ENCODE data around the gene SLC22A12.

SLC22A12 gene

DNA sequence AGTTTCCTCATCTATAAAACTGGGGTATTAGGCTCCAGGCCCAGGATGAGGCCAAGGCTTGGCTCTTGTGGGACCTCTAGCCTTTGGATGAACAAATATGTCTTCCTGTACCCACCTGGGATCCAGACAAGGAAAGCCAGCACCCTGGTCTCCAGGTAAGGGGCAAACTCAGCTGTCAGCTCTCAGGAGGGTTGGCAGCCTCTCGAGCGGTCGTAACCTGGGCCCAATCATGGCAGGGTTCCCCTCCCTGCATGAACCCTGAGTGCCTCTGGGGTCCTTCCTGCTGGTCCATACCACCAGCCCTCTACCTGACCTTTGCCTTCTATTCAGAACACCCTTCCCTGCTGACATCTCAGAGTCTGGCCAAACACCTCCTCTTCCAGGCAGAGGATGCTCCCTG, 19.6 kb downstream of the SLC22A12 start:
- ChIA-PET POLR2A (no interaction called here), CTCF (interaction anchor here (1.1 to 1.6 kb wide), 4 partner anchors 39 to 153 kb away, joined by 3 to 7 read pairs (median 3); no protein-coding TSS in a partner anchor)
- Histone ChIP-seq H3K36me3 (ENCODE audit: control insufficient read depth in 4 of 4, insufficient read depth in 4 of 4, low read length in 3 of 4) (no peaks in the 10 kb centered on the region), H3K4me1 (ENCODE audit: control extremely low read depth in 1 of 4, control insufficient read depth in 4 of 4, insufficient read depth in 4 of 4, low read length in 3 of 4) (peaks cover 0 to 72% (median 39%) of the 10 kb centered on the region in 4 experiments), H3K27ac (ENCODE audit: insufficient read depth in 1 of 2, low read depth in 1 of 2, low read length in 2 of 2, poor library complexity in 1 of 2, severe bottlenecking in 2 of 2) (no peak overlapping the region), H3K27me3 (replicated peaks in 2 of 5; ENCODE audit: control insufficient read depth in 4 of 5, insufficient read depth in 5 of 5, low read length in 4 of 5) (no peaks in the 10 kb centered on the region), H3K9me3 (ENCODE audit: control extremely low read depth in 1 of 5, control insufficient read depth in 4 of 5, insufficient read depth in 2 of 5, low read depth in 1 of 5, low read length in 4 of 5) (no peaks in the 10 kb centered on the region), H3K4me3 (ENCODE audit: control insufficient read depth in 1 of 7, extremely low read depth in 1 of 7, insufficient read depth in 4 of 7, low read depth in 2 of 7, low read length in 6 of 7) (no peak overlapping the region)
- DNase-seq, result no peak
- WGBS (ENCODE audit: insufficient coverage), result 100% methylated on average over 3 of the region's 3 CpGs

DNA sequence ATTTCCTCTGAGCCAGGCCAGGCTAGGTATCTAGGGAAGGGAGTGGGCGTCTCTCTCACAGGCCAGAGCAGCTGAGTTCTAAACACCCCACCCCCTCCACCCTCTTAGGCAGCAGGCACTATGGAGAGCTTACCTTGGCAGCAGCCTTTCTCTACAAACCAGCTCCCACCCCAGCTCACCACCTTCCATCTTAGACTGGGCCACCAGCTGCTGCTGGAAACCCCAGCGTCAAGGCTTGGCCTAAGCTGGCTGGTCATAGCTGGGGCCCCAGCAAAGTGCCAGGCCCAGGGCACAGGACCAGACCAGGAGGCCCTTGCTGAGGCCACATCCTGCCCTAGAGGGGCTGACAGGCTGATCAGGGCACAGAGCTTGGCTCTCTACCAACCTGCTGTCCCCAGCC, 20.2 kb downstream of the SLC22A12 start:
- WGBS (ENCODE audit: insufficient coverage), result 86% methylated on average over 1 of the region's 2 CpGs

GRCh38 chr11:64611869-64612646, 21.0 kb downstream of the SLC22A12 start:
- Histone ChIP-seq H3K27ac (ENCODE audit: insufficient read depth in 1 of 2, low read depth in 1 of 2, low read length in 2 of 2, poor library complexity in 1 of 2, severe bottlenecking in 2 of 2) (no peak overlapping the region), H3K9me3 (ENCODE audit: control extremely low read depth in 1 of 5, control insufficient read depth in 4 of 5, insufficient read depth in 2 of 5, low read depth in 1 of 5, low read length in 4 of 5) (no peaks in the 10 kb centered on the region), H3K36me3 (ENCODE audit: control insufficient read depth in 4 of 4, insufficient read depth in 4 of 4, low read length in 3 of 4) (no peaks in the 10 kb centered on the region), H3K4me3 (ENCODE audit: control insufficient read depth in 1 of 7, extremely low read depth in 1 of 7, insufficient read depth in 4 of 7, low read depth in 2 of 7, low read length in 6 of 7) (peak overlapping the region in 2 of 7 experiments; percentile 16 to 33), H3K27me3 (replicated peaks in 2 of 5; ENCODE audit: control insufficient read depth in 4 of 5, insufficient read depth in 5 of 5, low read length in 4 of 5) (no peaks in the 10 kb centered on the region), H3K4me1 (ENCODE audit: control extremely low read depth in 1 of 4, control insufficient read depth in 4 of 4, insufficient read depth in 4 of 4, low read length in 3 of 4) (peaks cover 0 to 72% (median 39%) of the 10 kb centered on the region in 4 experiments)
- WGBS (ENCODE audit: insufficient coverage), result 93% methylated on average over 2 of the region's 11 CpGs
- POLR2A ChIA-PET, result no interaction called here
- CTCF ChIA-PET, result interaction anchor here (1.0 to 1.4 kb wide), 2 partner anchors 32 to 38 kb away, joined by 3 read pairs; no protein-coding TSS in a partner anchor
- DNase-seq, result peak; percentile 15 to 61 (median 51)

More for the DNA sequence above, 20.2 kb downstream of the SLC22A12 start:
- ChIA-PET POLR2A (no interaction called here), CTCF (interaction anchor here (1.0 to 1.4 kb wide), 3 partner anchors 33 to 153 kb away, joined by 3 read pairs; no protein-coding TSS in a partner anchor)
- Histone ChIP-seq H3K4me3 (ENCODE audit: control insufficient read depth in 1 of 7, extremely low read depth in 1 of 7, insufficient read depth in 4 of 7, low read depth in 2 of 7, low read length in 6 of 7) (peak overlapping the region in 1 of 7 experiments; percentile 16), H3K36me3 (ENCODE audit: control insufficient read depth in 4 of 4, insufficient read depth in 4 of 4, low read length in 3 of 4) (no peaks in the 10 kb centered on the region), H3K27ac (ENCODE audit: insufficient read depth in 1 of 2, low read depth in 1 of 2, low read length in 2 of 2, poor library complexity in 1 of 2, severe bottlenecking in 2 of 2) (no peak overlapping the region), H3K27me3 (replicated peaks in 2 of 5; ENCODE audit: control insufficient read depth in 4 of 5, insufficient read depth in 5 of 5, low read length in 4 of 5) (no peaks in the 10 kb centered on the region), H3K9me3 (ENCODE audit: control extremely low read depth in 1 of 5, control insufficient read depth in 4 of 5, insufficient read depth in 2 of 5, low read depth in 1 of 5, low read length in 4 of 5) (no peaks in the 10 kb centered on the region), H3K4me1 (ENCODE audit: control extremely low read depth in 1 of 4, control insufficient read depth in 4 of 4, insufficient read depth in 4 of 4, low read length in 3 of 4) (peaks cover 0 to 72% (median 39%) of the 10 kb centered on the region in 4 experiments)
- DNase-seq, result no peak

DNA sequence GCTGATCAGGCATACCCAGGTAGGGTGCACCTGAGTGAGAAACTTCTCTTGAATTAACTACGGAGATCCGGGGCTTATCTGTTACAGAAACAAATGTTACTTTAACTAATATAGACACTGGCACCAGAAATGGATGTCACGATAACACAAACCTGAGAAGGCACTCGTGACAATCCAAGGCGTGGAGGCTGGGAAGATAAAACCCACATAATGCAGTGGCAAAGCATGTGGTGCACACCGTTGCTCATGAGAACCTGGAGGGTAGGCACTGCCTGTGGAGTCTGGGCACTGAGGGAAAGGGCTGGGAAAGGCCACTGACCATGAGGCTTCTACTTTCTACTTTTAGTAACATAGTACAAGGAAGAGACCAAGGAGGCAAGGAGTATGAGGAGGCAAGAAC, 22.6 kb downstream of the SLC22A12 start:
- POLR2A ChIA-PET, result no interaction called here
- WGBS (ENCODE audit: insufficient coverage), result 92% methylated on average over 6 of the region's 6 CpGs

DNA sequence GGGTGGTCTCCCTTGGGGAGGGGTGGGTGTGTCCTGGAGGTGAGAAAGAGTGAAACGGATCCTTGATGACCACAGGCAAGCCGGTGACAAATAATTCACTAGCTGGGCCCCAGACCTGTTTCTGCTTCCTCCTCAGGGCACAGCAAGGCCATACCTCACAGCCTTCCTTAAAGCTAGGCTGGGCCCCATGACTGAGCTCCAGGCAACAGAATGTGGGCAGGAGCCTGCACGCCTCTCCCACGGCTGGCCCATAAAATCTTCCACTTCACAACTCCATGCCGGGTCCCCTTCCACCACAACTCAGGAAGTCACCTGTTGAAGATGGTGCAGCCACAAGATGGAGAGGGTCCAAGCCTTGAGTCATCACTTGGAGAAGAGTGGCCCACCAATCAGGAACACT, 23.9 kb downstream of the SLC22A12 start:
- POLR2A ChIA-PET, result no interaction called here
- peak in 2 of 3 donors; percentile 46 to 54 for DNase-seq

More for the DNA sequence above, 22.6 kb downstream of the SLC22A12 start:
- CTCF ChIA-PET, result no interaction called here
- peaks cover 0 to 73% (median 39%) of the 10 kb centered on the region in 4 experiments for H3K4me1 ChIP-seq (ENCODE audit: control extremely low read depth in 1 of 4, control insufficient read depth in 4 of 4, insufficient read depth in 4 of 4, low read length in 3 of 4)
- H3K27ac ChIP-seq (ENCODE audit: insufficient read depth in 1 of 2, low read depth in 1 of 2, low read length in 2 of 2, poor library complexity in 1 of 2, severe bottlenecking in 2 of 2), result no peak overlapping the region
- H3K9me3 ChIP-seq (ENCODE audit: control extremely low read depth in 1 of 5, control insufficient read depth in 4 of 5, insufficient read depth in 2 of 5, low read depth in 1 of 5, low read length in 4 of 5), result no peaks in the 10 kb centered on the region
- no peak for DNase-seq
- H3K4me3 ChIP-seq (ENCODE audit: control insufficient read depth in 1 of 7, extremely low read depth in 1 of 7, insufficient read depth in 4 of 7, low read depth in 2 of 7, low read length in 6 of 7), result no peak overlapping the region
- H3K36me3 ChIP-seq (ENCODE audit: control insufficient read depth in 4 of 4, insufficient read depth in 4 of 4, low read length in 3 of 4), result no peaks in the 10 kb centered on the region
- no peaks in the 10 kb centered on the region for H3K27me3 ChIP-seq (replicated peaks in 2 of 5; ENCODE audit: control insufficient read depth in 4 of 5, insufficient read depth in 5 of 5, low read length in 4 of 5)

GRCh38 chr11:64616817-64617216, 25.8 kb downstream of the SLC22A12 start:
- 84% methylated on average over 2 of the region's 3 CpGs for WGBS (ENCODE audit: insufficient coverage)
- no peaks in the 10 kb centered on the region for H3K9me3 ChIP-seq (ENCODE audit: control extremely low read depth in 1 of 5, control insufficient read depth in 4 of 5, insufficient read depth in 2 of 5, low read depth in 1 of 5, low read length in 4 of 5)

More for the DNA sequence above, 23.9 kb downstream of the SLC22A12 start:
- Histone ChIP-seq H3K27me3 (replicated peaks in 2 of 5; ENCODE audit: control insufficient read depth in 4 of 5, insufficient read depth in 5 of 5, low read length in 4 of 5) (no peaks in the 10 kb centered on the region), H3K4me3 (ENCODE audit: control insufficient read depth in 1 of 7, extremely low read depth in 1 of 7, insufficient read depth in 4 of 7, low read depth in 2 of 7, low read length in 6 of 7) (no peak overlapping the region), H3K9me3 (ENCODE audit: control extremely low read depth in 1 of 5, control insufficient read depth in 4 of 5, insufficient read depth in 2 of 5, low read depth in 1 of 5, low read length in 4 of 5) (no peaks in the 10 kb centered on the region), H3K27ac (ENCODE audit: insufficient read depth in 1 of 2, low read depth in 1 of 2, low read length in 2 of 2, poor library complexity in 1 of 2, severe bottlenecking in 2 of 2) (no peak overlapping the region), H3K36me3 (ENCODE audit: control insufficient read depth in 4 of 4, insufficient read depth in 4 of 4, low read length in 3 of 4) (no peaks in the 10 kb centered on the region), H3K4me1 (ENCODE audit: control extremely low read depth in 1 of 4, control insufficient read depth in 4 of 4, insufficient read depth in 4 of 4, low read length in 3 of 4) (peaks cover 0 to 73% (median 41%) of the 10 kb centered on the region in 4 experiments)
- CTCF ChIA-PET, result interaction anchor here (1.0 kb wide), 1 partner anchor 114 kb away, joined by 3 read pairs; no protein-coding TSS in a partner anchor
- WGBS (ENCODE audit: insufficient coverage), result 20% methylated on average over 3 of the region's 5 CpGs

DNA sequence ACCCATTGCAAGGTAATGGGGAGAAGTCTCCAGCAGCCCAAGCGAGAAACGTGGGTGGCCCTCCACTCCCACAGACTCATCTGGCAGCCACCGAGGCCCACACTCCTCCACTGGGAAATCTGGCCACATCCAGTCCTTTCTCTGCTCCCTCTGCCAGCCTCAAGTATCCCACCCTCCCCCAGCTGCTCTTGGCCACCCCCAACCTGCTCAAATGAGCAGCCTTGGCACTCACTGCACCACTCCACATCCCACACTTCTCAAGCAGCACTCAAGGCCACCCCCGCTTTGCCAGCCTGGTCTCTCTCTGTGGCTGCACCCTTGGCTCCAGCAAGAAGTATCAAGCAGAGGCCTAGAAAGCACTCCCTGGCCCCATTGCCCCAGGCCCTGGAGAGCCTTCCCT, 28.2 kb downstream of the SLC22A12 start:
- no peaks in the 10 kb centered on the region for H3K27me3 ChIP-seq (replicated peaks in 2 of 5; ENCODE audit: control insufficient read depth in 4 of 5, insufficient read depth in 5 of 5, low read length in 4 of 5)
- peaks cover under 1 to 73% (median 50%) of the 10 kb centered on the region in 4 experiments for H3K4me1 ChIP-seq (ENCODE audit: control extremely low read depth in 1 of 4, control insufficient read depth in 4 of 4, insufficient read depth in 4 of 4, low read length in 3 of 4)
- CTCF ChIA-PET, result no interaction called here
- H3K36me3 ChIP-seq (ENCODE audit: control insufficient read depth in 4 of 4, insufficient read depth in 4 of 4, low read length in 3 of 4), result no peaks in the 10 kb centered on the region
- WGBS (ENCODE audit: insufficient coverage), result 100% methylated on average over 4 of the region's 4 CpGs
- H3K4me3 ChIP-seq (ENCODE audit: control insufficient read depth in 1 of 7, extremely low read depth in 1 of 7, insufficient read depth in 4 of 7, low read depth in 2 of 7, low read length in 6 of 7), result peak overlapping the region in 1 of 7 experiments; percentile 6
- DNase-seq, result no peak
- H3K9me3 ChIP-seq (ENCODE audit: control extremely low read depth in 1 of 5, control insufficient read depth in 4 of 5, insufficient read depth in 2 of 5, low read depth in 1 of 5, low read length in 4 of 5), result no peaks in the 10 kb centered on the region
- POLR2A ChIA-PET, result no interaction called here
- no peak overlapping the region for H3K27ac ChIP-seq (ENCODE audit: insufficient read depth in 1 of 2, low read depth in 1 of 2, low read length in 2 of 2, poor library complexity in 1 of 2, severe bottlenecking in 2 of 2)

More at GRCh38 chr11:64616817-64617216, 25.8 kb downstream of the SLC22A12 start:
- peaks cover 0 to 73% (median 43%) of the 10 kb centered on the region in 4 experiments for H3K4me1 ChIP-seq (ENCODE audit: control extremely low read depth in 1 of 4, control insufficient read depth in 4 of 4, insufficient read depth in 4 of 4, low read length in 3 of 4)
- H3K36me3 ChIP-seq (ENCODE audit: control insufficient read depth in 4 of 4, insufficient read depth in 4 of 4, low read length in 3 of 4), result no peaks in the 10 kb centered on the region
- CTCF ChIA-PET, result interaction anchor here (0.7 to 1.4 kb wide), 4 partner anchors 10 to 115 kb away, joined by 3 read pairs; no protein-coding TSS in a partner anchor
- H3K4me3 ChIP-seq (ENCODE audit: control insufficient read depth in 1 of 7, extremely low read depth in 1 of 7, insufficient read depth in 4 of 7, low read depth in 2 of 7, low read length in 6 of 7), result no peak overlapping the region
- no peaks in the 10 kb centered on the region for H3K27me3 ChIP-seq (replicated peaks in 2 of 5; ENCODE audit: control insufficient read depth in 4 of 5, insufficient read depth in 5 of 5, low read length in 4 of 5)
- DNase-seq, result no peak
- H3K27ac ChIP-seq (ENCODE audit: insufficient read depth in 1 of 2, low read depth in 1 of 2, low read length in 2 of 2, poor library complexity in 1 of 2, severe bottlenecking in 2 of 2), result no peak overlapping the region
- POLR2A ChIA-PET, result interaction anchor here (0.6 kb wide), 1 partner anchor 887 kb away, joined by 3 read pairs; no protein-coding TSS in a partner anchor

Measured in common myeloid progenitor, CD34-positive (primary cell).